GM12891 (cell line): ENCODE data around the gene SUZ12.

Source experiments
- POLR2A ChIP-seq: IDR thresholded peaks from 2 replicates; pipeline ENCODE4 v1.6.1; 2011; ENCODE audit warnings: low read depth, low read length, control low read depth
- POLR2AphosphoS5 ChIP-seq: IDR thresholded peaks from 2 replicates; pipeline ENCODE4 v1.6.1; 2011; ENCODE audit warnings: low read depth, low read length, control low read depth
- SPI1 ChIP-seq: IDR thresholded peaks from 2 replicates; pipeline ENCODE4 v1.6.1; 2011; ENCODE audit warnings: low read depth, low read length, control low read depth
- TAF1 ChIP-seq: IDR thresholded peaks from 2 replicates; pipeline ENCODE4 v1.6.1; 2011; ENCODE audit warnings: low read depth, low read length, control low read depth

GRCh38 chr17:32009262-32009542, 72.4 kb downstream of the SUZ12 start:
- TF ChIP-seq POLR2A = no peak
- no peak for TF ChIP-seq TAF1
- TF ChIP-seq POLR2AphosphoS5 = no peak
- no peak for TF ChIP-seq SPI1
